ENCODE results near the gene CLEC4M.

The CLEC4M gene, protein sequence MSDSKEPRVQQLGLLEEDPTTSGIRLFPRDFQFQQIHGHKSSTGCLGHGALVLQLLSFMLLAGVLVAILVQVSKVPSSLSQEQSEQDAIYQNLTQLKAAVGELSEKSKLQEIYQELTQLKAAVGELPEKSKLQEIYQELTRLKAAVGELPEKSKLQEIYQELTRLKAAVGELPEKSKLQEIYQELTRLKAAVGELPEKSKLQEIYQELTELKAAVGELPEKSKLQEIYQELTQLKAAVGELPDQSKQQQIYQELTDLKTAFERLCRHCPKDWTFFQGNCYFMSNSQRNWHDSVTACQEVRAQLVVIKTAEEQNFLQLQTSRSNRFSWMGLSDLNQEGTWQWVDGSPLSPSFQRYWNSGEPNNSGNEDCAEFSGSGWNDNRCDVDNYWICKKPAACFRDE

DNA sequence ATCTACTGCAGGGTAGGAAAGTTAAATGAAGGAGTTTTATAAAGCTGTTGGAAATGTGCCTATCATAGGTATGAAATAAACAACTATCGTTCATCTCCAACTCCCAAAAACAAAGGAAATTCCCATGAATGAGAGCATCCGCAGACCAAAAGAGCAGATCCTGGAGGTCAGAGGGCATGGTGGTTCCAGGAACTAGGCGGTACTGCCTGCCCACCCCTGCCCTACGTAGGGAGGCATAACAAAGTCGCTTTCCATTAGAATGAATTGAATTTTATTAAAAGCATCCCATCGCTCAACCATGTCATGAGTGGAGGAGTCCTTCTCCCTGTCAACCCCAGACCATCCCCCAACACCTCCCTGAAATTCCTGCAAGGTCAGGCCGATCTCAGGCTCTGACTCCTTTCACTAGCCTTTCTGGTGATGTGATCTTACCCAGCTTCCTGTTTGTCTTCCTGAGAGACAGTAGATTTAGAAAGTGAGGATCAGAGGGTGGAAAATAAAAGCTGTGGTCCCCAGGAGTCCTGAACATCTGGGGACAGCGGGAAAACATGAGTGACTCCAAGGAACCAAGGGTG, at the start of gene CLEC4M:
CLEC4M (plus strand) TSS at position 525 of the 575 bp plus-strand sequence; CDS start at position 549, 24 bp downstream.
- no peak for DNase-seq

DNA sequence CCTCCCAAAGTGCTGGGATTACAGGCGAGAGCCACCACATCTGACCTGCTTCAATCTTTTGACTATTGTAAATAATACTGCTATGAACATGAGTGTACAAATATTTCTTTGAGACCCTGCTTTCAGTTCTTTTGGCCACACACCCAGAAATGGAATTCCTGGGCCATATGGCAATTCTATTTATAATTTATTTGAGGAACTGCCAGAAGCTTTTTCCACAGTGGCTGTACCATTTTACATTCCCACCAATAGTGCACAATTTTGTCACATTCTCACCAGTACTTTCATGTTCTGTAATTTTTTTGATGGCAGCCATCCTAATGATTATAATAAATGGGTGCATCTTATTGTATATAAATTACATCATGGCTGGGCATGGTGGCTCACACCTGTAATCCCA, 47.4 kb upstream of the CLEC4M start:
- no peak for DNase-seq

DNA sequence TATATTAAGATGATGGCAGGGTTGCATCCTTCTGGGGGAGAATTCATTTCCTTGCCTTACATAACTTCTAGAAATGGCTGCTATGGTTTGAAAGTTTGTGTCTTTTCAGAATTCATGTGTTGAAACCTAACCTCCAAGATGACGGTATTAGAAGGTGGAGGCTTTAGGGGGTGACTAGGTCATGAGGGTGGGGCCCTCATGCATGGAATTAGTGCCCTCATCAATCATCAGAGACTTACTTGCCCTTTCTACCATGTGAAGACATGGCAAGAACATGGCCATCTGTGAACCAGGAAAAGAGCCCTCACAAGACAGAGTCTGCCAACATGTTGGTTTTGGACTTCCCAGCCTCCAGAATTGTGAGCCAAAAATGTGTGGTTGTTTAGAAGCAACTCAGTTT, 46.3 kb upstream of the CLEC4M start:
- no peak for DNase-seq

DNA sequence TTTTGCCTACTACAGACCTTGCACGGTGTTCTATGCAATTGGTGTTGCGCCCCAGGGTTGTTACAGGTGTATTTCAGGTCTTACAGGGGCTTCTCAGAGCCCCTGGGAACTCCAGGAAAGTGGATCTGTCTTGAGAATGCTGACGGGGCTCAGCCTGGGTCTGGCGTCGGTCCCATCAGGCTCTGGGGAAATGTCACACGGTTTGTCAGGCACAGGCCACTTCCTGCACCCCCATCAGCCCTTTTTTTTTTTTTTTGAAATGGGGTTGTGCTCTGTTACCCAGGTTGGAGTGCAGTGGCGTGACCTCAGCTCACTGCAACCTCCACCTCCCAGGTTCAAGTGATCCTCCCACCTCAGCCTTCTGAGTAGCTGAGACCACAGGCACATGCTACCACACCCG, 44.4 kb upstream of the CLEC4M start:
- no peak for DNase-seq

DNA sequence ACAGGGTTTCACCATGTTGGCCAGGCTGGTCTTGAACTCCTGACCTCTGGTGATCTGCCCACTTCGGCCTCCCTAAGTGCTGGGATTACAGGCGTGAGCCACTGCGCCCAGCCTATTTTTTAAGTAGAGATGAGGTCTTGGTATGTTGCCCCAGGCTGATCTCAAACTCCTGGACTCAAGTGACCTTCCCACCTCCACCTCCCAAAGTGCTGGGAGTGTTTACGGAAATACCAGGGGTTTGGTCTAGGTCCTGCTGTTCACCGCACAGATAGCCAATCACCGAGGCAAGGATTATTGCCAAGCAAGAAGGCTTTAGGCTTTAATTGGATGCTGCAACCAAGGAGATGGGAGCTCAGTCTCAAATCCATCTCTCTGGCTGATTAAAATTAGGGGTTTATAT, 42.7 kb upstream of the CLEC4M start:
- DNase-seq = no peak

DNA sequence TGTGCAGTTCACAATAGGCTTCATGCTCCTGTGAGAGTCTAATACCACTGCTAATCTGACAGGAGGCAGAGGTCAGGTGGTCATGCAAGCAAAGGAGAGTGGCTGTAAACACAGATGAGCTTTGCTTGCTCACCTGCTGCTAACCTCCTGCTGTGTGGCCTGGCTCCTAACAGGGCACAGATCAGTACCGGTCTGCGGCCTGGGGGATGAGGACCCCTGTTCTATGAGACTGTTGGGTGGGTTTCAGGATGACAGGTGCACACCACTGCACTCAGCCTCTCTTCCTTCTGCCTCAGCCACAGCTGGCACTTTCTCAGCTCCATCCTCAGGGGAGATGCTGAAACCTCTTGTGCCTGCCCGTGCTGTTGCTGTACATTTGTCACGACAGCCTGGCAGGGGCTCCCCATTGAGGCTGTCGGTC, 40.8 kb upstream of the CLEC4M start:
- no peak for DNase-seq

DNA sequence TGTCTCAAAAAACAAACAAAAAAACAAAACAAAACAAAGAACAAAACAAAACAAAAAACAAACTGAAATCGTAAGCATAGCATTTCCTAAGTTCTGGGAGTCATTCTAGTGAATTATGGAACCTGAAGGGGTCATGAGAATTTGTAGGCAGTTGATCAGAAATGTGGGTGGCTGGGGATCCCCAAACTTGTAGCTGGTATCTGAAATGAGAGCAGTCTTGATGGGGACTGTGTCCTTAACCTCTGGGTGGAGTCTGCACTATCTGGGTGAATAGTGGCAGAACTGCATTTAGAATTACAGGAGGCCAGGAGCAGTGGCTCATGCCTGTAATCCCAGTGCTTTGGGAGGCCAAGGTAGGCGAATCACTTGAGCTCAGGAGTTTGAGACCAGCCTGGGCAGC, 37.3 kb upstream of the CLEC4M start:
- no peak for DNase-seq

DNA sequence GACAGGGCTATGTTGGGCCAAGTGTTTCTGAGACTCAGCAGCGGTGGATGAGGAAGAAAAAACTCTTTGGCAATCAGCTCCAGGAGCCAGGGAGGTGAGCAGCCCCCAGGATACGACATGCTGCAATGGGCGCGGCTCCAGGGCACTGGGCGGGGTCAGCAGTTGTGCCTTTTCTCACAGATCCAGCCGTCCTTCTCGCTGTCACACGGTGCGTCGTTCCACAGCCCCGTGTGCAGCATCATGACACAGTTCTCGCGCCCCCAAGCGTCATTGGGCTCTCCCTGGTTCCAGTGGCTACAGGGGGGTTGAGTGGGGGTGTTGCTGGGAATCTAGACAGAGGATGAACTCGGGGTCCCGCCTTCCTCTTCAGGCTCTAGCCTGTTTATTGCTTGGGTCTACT, 33.8 kb upstream of the CLEC4M start:
- DNase-seq = no peak

DNA sequence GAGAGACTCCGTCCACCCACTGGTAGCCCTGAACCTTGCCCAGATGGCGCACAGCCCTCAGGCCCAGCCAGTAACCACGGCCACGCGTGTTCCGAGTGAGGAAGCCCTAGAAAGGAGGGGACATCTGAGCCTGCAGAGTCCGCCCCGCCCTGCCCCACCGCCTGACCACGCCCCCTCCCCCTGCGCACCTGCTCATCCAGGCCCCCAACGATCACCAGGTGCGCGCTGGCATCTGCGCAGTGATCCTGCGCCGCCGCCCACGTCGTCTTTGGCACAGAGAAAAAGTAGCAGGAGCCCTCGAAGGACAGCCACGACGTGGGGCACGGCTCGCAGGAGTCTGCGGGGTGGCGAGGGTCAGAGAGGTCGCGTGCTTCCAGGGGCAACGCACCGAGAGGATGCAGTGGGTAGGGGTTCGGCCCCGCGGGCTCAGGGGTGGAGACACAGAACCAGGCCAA, 33.2 kb upstream of the CLEC4M start:
- DNase-seq = no peak

DNA sequence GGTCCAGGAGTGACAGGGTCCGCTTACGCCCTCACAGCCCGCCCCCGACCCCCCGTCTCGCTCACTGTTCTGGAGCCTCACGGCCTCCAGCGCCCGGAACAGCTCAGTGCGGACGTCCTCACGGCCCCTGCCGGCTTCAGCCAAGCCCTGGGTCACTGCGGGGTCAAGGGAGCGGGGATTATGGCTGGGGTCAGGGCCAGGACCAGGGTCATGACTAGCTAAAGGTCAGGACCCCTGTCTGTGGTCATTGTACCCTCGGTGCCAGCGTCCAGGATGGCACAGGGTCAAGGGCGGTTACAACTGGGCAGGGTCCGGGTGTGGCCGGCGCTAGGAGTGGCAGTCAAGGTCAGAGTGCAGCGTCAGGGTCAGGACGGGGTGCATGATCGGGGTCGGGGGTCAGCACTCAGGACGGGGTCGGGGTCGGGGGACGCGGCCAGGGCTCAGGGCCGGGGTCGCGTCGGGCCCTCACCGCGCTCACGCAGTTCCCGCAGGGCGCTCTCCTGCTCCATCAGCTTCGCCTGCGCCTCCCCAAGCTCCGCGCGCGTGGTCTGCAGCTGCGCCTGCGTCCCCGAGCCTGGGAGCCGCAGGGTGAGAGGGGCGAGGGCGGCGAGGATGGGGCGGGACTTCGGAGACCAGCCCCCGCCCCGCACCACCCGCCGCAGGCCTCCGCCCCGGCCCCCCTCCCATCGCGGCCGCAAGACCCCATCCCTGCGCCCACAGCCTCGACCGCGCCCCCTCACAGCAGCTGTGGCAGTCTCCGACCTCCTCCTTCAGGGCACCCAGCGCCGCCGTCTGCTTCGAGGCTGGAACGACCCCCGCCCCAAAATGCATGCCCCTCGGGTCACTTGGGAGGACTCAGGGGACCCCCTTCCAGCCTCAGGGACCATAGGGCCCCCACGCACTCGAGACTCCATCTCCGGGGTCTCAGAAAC, 32.5 kb upstream of the CLEC4M start:
- DNase-seq = no peak

DNA sequence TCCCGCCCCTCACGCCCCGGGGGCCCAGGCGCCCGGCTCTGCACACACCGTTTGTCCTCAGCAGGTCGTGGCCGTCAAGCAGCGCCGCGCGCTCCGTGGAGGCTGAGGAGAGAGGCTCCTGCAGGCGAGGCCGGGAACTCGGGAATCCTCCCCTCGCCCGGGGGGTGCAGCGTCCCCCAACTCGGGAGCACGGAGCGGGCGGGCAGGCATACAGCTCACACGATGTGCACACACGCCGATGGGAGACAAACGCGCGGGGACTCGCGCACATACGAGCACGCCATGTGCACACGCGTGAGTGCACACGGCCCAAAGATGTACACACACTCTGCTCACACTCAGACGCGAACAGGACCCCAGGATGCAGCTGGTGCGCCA, 31.8 kb upstream of the CLEC4M start:
- DNase-seq = no peak

DNA sequence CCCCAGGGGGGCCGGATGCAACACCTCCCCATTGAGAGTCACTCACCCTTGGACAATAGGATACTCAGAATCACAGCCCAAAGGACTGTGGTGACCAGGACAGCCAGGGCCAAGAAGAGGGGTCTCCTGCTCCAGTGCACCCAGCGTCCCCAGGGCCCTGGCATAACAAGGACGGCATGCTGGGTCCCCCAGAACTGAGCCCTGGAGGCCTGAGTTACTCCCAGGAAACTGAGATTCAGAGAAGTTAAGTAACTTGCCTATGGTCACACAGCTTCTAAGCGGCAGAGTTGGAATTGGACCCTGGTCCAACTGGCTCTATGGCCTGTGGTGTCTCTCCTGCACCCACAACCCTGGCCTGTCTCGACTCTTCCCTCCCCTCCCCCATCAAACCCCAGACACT, 31.4 kb upstream of the CLEC4M start:
- DNase-seq = no peak

DNA sequence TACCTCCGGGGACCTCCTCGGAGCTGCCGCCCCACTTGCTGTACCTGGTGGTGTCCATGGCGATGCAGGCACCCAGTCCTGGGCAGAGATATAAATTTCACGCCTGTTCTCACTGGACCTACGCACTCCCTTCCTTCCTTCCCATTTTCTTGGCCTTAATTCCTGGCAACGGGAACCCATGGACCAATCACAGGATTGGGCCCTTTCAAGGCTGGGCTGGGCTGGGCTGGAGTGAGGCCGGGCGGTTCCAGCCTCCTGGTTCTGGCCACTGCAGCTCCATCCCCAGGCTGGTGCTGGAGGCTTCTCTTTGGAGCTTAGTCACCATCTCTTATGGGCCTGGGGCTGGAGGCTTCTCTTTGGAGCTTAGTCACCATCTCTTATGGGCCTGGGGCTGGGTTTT, 31.0 kb upstream of the CLEC4M start, which contains the start of gene CLEC4G:
CLEC4G (minus strand) TSS at position 66 of the 400 bp plus-strand sequence; CDS start at position 58, 8 bp downstream.
- no peak for DNase-seq

DNA sequence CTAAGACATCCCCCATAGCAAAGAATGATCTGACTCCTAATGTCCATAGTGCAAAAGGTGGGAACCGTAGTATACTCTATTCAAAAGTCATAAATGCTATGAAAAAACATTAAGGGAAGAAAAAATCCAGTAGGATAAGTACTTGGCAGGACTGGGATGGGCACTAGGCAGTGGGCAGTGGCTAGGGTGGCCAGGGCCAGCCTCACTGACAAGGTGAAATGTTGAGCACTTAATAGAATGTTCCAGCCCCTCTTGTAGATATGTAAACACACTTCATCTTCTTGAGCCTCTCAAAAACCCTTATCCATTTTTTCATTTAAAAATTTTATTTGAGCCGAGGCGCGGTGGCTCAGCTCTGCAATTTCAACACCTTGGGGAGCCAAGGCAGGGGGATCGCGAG, 29.7 kb upstream of the CLEC4M start:
- DNase-seq = no peak

DNA sequence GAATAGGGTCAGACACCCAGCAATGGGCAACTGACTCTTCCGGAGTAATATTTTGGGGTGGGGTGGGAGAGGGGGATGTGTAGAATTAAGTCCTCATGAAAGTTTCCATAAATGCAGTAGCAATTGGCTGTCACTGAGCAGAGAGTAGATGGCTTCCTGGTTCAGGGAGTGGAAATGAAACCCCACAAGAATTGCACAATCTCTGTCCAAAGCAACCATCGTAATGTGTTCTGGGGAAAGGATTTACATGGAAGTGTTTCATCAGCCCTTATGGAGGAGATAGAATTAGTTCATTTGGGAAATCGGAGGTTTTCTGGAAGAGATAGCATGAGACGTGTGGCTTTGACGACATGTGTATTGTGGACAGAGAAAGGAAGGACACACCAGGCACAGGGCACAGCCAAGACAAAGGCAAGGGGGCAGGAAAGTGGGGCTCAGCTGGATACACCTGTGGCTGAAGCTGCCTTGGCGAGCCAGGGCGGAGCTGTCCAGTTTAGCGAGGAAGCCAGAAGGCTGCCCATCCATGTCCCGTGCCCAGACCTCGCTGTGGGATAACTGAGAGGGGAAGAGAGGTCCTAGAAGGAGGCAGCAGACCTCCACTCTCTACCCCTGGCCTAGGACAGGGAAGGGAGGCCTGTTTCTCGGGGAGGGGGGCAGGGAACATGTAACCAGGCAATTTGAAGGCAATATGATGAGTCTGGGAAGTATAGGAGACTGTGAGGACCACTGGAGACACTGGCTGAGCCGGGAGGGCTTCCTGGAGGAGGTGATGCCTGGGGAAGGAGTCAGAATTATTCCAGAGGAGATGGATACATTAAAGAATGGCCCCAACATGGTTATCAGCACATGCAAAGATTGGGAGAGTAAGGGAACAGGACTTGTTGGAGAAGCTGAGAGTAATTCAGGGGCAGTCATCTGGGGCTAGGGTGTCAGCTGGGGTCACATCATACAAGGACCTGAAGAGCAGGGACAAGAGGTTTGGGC, 28.5 kb upstream of the CLEC4M start:
- DNase-seq = no peak

DNA sequence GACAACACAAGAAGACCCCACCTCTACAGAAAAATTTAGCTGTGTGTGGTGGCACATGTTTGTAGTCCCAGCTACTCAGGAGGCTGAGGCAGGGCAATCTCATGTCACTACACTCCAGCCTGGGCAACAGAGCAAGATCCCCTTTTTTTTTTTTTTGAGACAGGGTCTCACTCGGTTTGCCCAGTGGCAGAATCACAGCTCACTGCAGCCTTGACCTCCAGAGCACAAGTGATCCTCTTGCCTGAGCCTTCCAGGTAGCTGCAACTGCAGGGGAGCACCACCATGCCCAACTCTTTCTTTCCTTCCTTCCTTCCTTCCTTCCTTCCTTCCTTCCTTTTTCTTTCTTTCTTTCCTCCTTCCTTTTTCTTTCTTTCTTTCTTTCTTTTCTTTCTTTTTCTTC, 26.9 kb upstream of the CLEC4M start:
- no peak for DNase-seq

DNA sequence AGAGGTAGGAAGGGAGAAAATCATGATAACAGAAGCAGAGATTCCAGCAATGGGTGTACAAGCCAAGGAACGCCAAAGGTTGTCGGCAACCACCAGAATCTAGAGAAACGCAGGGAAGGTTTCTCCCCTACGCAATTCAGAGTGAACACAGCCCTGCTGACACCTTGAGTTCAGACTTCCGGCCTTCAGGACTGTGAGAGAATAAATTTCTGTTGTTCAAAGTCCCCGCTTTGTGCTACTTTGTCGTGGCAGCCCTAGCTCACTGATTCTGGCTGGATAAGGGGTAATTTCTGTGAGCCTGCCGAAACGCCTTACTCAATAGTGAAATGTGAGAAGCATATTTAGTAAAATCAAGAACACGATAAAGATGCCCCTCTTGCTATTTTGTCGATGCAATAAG, 25.8 kb upstream of the CLEC4M start:
- no peak for DNase-seq

DNA sequence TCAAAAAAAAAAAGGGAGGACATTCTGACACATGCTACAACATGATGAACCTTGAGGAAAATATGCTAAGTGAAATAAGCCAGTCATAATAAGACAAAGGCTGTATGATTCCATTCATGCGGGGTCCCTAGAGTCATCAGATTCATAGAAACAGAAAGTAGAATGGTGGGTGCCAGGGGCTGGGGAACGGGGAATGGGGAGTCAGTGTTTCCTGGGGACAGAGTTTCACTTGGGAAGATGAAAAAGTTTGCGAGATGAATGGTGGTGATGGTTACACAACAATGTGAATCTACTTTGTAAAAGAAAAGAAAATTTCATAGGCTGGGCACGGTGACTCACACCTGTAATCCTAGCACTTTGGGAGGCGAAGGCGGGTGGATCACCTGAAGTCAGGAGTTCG, 25.0 kb upstream of the CLEC4M start:
- DNase-seq = no peak

DNA sequence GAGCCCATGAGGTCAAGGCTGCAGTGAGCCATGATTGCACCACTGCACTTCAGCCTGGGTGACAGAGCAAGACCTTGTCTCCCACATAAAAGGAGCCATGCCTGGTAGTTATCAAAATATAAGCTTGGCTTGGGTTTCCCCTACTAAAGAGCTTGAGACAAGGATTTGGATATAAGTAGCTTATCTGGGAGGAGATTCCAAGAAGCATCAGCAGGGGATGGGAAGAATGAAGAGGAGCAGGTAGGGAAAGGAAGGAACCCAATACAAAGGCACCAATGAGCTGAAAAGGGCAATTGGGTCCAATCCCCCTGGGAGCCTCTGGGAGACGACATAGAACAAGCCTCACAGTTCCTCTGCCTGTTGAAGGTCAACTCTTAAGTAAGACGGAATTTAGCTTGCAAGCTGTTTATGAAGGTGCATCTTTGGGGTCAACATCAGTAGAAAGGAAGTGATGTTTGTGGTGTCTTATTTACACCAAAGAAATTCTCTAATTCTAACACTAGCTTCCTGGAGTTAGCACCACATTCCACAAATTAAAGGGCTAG, 23.8 kb upstream of the CLEC4M start:
- DNase-seq = no peak

DNA sequence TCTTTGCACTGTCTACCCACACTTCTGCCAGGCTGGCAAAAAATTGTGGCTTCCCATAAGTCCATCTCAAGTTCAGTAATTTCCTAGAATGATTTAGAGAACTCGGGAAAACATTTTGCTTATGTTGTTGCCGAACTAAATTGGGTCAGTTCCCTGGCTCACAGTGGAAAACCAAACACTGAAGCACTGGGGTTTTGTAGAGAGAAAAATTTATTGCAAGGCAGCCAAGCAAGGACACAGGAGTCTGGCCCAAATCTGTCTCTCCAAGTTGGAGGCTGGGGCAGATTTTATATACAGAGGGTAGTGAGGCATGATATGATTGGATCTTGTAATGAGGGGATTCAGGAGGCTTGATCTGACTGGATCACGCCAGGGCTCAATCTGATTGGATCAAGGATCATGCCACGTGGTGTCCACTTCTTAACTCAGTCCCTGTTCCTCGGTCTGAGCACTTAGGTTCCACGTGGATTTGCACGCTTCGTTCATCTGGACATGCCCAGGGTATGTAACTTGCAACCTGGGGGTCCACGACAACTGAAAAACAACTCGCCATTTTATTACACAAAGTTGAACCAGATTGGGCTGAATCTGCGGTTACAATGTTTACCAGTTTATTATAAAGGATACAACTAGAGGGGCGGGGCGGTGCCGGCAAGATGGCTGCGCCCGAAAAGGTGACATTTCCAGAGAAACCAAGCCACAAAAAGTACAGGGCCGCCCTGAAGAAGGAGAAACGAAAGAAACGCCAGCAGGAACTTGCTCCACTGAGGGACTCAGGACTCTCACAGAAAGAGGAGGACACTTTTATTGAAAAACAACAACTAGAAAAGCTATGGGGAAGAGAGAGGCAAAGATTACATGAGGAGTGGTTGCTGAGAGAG, 23.0 kb upstream of the CLEC4M start:
- no peak for DNase-seq

DNA sequence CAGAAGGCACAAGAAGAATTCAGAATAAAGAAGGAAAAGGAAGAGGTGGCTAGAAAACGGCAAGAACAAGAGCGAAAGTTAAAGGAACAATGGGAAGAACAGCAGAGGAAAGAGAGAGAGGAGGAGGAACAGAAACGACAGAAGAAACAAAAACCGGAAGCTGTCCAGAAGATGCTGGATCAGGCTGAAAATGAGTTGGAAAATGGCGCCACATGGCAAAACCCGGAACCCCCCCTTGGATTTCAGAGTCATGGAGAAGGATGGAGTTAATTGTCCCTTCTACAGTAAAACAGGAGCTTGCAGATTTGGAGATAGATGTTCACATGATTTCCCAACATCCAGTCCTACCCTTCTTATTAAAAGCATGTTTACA, 22.4 kb upstream of the CLEC4M start:
- DNase-seq = no peak

Data from hippocampal formation (tissue), 2 donors.